EH (cell line): Measurements from ENCODE around the gene ETV4.

ENCODE experiments used
- DNase-seq: peaks from one replicate; pipeline ENCODE4 v3.0.0-alpha.2; 2015; ENCODE audit warnings: low read depth

The ETV4 gene

GRCh38 chr17:43543300-43543699 lies 2.8 kb downstream of the ETV4 start:
- DNase-seq = peak; percentile 18

GRCh38 chr17:43542859-43543258 lies 3.3 kb downstream of the ETV4 start:
- DNase-seq = no peak

GRCh38 chr17:43540821-43541674 lies 5.1 kb downstream of the ETV4 start:
- DNase-seq = peak; percentile 39

- peak; percentile 67 for DNase-seq
Observed at GRCh38 chr17:43536236-43536992, 9.7 kb downstream of the ETV4 start.

- DNase-seq = no peak
Observed at GRCh38 chr17:43534909-43535308, 11.2 kb downstream of the ETV4 start.

GRCh38 chr17:43533699-43534098 lies 12.4 kb downstream of the ETV4 start:
- no peak for DNase-seq

GRCh38 chr17:43532581-43532980 lies 13.6 kb downstream of the ETV4 start:
- DNase-seq = no peak

GRCh38 chr17:43531955-43532354 lies 14.2 kb downstream of the ETV4 start:
- no peak for DNase-seq

GRCh38 chr17:43531082-43531378 lies 15.1 kb downstream of the ETV4 start:
- DNase-seq = no peak

GRCh38 chr17:43530288-43531081 lies 15.7 kb downstream of the ETV4 start:
- DNase-seq = peak; percentile 86

- no peak for DNase-seq
Observed at GRCh38 chr17:43529947-43530287, 16.2 kb downstream of the ETV4 start.

GRCh38 chr17:43528988-43529814 lies 16.9 kb downstream of the ETV4 start:
- no peak for DNase-seq

- DNase-seq = no peak
Observed at GRCh38 chr17:43528319-43528987, 17.7 kb downstream of the ETV4 start.

GRCh38 chr17:43526886-43527648 lies 19.1 kb downstream of the ETV4 start:
- no peak for DNase-seq

GRCh38 chr17:43524945-43525575 lies 21.1 kb downstream of the ETV4 start:
- peak; percentile 52 for DNase-seq

GRCh38 chr17:43521389-43521788 lies 24.8 kb downstream of the ETV4 start:
- DNase-seq = no peak

- DNase-seq = peak; percentile 68
Observed at GRCh38 chr17:43517615-43518386, 28.3 kb downstream of the ETV4 start.

GRCh38 chr17:43517161-43517560 lies 29.0 kb downstream of the ETV4 start:
- peak; percentile 28 for DNase-seq

- no peak for DNase-seq
Observed at GRCh38 chr17:43515656-43516055, 30.5 kb downstream of the ETV4 start.
